ENCODE measurements around the gene CCNL2. TPM values are rescaled to one million over a fixed set of nuclear protein-coding genes. Genes with fewer than 3 reads are reported as not detected.

Gene CCNL2
- total and polyA plus RNA-seq, 2 of the 13 experiments (the other 11 are each of a cell fraction or from before 2014, with no cell fraction given): 105 to 340 TPM

GRCh38 chr1:1441002-1441888, 42.1 kb upstream of the CCNL2 start (continued):
- TF ChIP-seq KDM5B (CRISPR knock-in tag; IDR thresholded peaks at IDR 0.05; ENCODE audit: borderline replicate concordance): peak; percentile 43; the same call in 1 of the 2 replicates
- TF ChIP-seq TEAD3 (CRISPR knock-in tag; optimal IDR thresholded peaks at IDR 0.05; ENCODE audit: borderline replicate concordance): no peak
- TF ChIP-seq FOSL1 (CRISPR knock-in tag; IDR thresholded peaks at IDR 0.05; ENCODE audit: borderline replicate concordance): no peak
- peak; percentile 66 for TF ChIP-seq SAP130 (CRISPR knock-in tag; IDR thresholded peaks at IDR 0.05; ENCODE audit: low read depth)
- TF ChIP-seq ZNF142 (CRISPR knock-in tag; IDR thresholded peaks at IDR 0.05): no peak
- TF ChIP-seq SRSF1 (optimal IDR thresholded peaks at IDR 0.05; ENCODE audit: low read depth, low read length): peak; percentile 75
- no peak for TF ChIP-seq KIAA2018 (CRISPR knock-in tag; IDR thresholded peaks at IDR 0.05; ENCODE audit: borderline replicate concordance)
- TF ChIP-seq RBAK (CRISPR knock-in tag; IDR thresholded peaks at IDR 0.05): no peak
- TF ChIP-seq LCORL (IDR thresholded peaks at IDR 0.05): no peak
- TF ChIP-seq LCORL (CRISPR knock-in tag; IDR thresholded peaks at IDR 0.05): peak; percentile 86
- peak; percentile 64; the same call in 1 of the 2 replicates for TF ChIP-seq IKZF5 (CRISPR knock-in tag; IDR thresholded peaks at IDR 0.05)
- TF ChIP-seq ZNF24 (IDR thresholded peaks at IDR 0.05): no peak
